Measurements from ENCODE around the gene ADRM1.

DNA sequence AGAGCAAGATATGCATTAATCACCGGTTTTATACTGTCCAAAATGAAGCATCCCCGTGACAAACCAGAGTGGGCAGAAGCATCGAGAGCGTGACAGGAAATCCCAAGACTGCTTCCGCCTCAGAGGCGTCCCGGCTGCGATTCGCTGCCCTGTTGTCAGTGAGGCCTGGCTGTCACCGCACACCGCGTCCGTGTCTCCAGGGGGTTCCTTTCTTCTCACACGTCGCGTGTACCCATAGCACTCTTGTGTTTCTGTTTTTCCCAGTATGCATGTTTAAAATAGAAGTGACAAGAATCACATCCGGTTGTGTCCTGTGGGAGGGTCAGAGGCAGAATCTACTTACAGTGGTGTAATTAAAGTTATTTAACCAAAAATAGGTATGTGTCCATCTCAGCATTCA, 8.3 kb upstream of the ADRM1 start:
- TF ChIP-seq POLR2A (IDR thresholded peaks at IDR 0.05; ENCODE audit: low read depth, low read length) (no peak), FOS (IDR thresholded peaks at IDR 0.05; ENCODE audit: low read depth, low read length) (no peak), MXI1 (IDR thresholded peaks at IDR 0.05; ENCODE audit: borderline replicate concordance, low read depth, low read length) (no peak), RCOR1 (IDR thresholded peaks at IDR 0.05; ENCODE audit: insufficient replicate concordance, low read length) (no peak)
- TF ChIP-seq, protein P1, sequence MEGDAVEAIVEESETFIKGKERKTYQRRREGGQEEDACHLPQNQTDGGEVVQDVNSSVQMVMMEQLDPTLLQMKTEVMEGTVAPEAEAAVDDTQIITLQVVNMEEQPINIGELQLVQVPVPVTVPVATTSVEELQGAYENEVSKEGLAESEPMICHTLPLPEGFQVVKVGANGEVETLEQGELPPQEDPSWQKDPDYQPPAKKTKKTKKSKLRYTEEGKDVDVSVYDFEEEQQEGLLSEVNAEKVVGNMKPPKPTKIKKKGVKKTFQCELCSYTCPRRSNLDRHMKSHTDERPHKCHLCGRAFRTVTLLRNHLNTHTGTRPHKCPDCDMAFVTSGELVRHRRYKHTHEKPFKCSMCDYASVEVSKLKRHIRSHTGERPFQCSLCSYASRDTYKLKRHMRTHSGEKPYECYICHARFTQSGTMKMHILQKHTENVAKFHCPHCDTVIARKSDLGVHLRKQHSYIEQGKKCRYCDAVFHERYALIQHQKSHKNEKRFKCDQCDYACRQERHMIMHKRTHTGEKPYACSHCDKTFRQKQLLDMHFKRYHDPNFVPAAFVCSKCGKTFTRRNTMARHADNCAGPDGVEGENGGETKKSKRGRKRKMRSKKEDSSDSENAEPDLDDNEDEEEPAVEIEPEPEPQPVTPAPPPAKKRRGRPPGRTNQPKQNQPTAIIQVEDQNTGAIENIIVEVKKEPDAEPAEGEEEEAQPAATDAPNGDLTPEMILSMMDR (conservative IDR thresholded peaks at IDR 0.05; ENCODE audit: low read depth, low read length), result no peak
